Keratinocyte (primary cell): ENCODE measurements around the gene UGT1A10. TPM values are rescaled to one million over a fixed set of nuclear protein-coding genes. Genes with fewer than 3 reads are reported as not detected.

Source experiments
- DNase-seq: peaks from one replicate; pipeline ENCODE4 v3.0.0-alpha.2; 2011; ENCODE audit warnings: low read depth, missing footprints, low spot score
- FAIRE-seq: peaks from 2 replicates; lab custom pipeline; 2011; peaks lifted over from hg19 to GRCh38; lab: Jason Lieb, UNC
- H2AFZ ChIP-seq: 2 replicates; pipeline ENCODE4 v1.6.0; 2012; ENCODE audit warnings: low read length, control low read depth, inconsistent platforms; ENCODE audit not compliant: control insufficient read depth
- H3K27ac ChIP-seq: 2 replicates; pipeline ENCODE4 v1.5.1; 2011; ENCODE audit warnings: low read length; ENCODE audit not compliant: control insufficient read depth, insufficient read depth
- H3K27me3 ChIP-seq: 3 replicates; pipeline ENCODE4 v1.6.0; 2011; ENCODE audit warnings: low read length; ENCODE audit not compliant: control insufficient read depth, insufficient read depth; ENCODE audit errors: extremely low read depth
- H3K36me3 ChIP-seq, 2 experiments: 2 replicates in 1 of 2; 3 replicates in 1 of 2; pipeline ENCODE4 v1.5.1; 2011; ENCODE audit warnings: low read length in 2 of 2, mild to moderate bottlenecking in 1 of 2; ENCODE audit not compliant: control insufficient read depth in 2 of 2, insufficient read depth in 2 of 2; ENCODE audit errors: extremely low read depth in 1 of 2
- H3K4me1 ChIP-seq: 3 replicates; pipeline ENCODE4 v1.5.1; 2011; ENCODE audit warnings: low read length; ENCODE audit not compliant: control insufficient read depth, insufficient read depth; ENCODE audit errors: extremely low read depth
- H3K4me2 ChIP-seq: 3 replicates; pipeline ENCODE4 v1.6.0; 2011; ENCODE audit warnings: low read depth, low read length; ENCODE audit not compliant: control insufficient read depth, insufficient read depth; ENCODE audit errors: extremely low read depth
- H3K4me3 ChIP-seq, 3 experiments: fragments of 200-600 bp in 1 of 3; sonication (generic) in 1 of 3; 2 replicates in 2 of 3; 3 replicates in 1 of 3; pipeline ENCODE4 v1.5.1; 2011 to 2016; ENCODE audit warnings: low read length in 3 of 3, mild to moderate bottlenecking in 3 of 3, control low read depth in 2 of 3, inconsistent platforms in 1 of 3, low read depth in 1 of 3, mixed read lengths in 1 of 3, mixed run types in 1 of 3, moderate library complexity in 1 of 3; ENCODE audit not compliant: control insufficient read depth in 2 of 3, insufficient read depth in 2 of 3; ENCODE audit errors: extremely low read depth in 1 of 3
- H3K79me2 ChIP-seq: 2 replicates; pipeline ENCODE4 v1.6.0; 2012; ENCODE audit warnings: low read length; ENCODE audit not compliant: control insufficient read depth, insufficient read depth
- H3K9ac ChIP-seq: 3 replicates; pipeline ENCODE4 v1.6.0; 2011; ENCODE audit warnings: low read length; ENCODE audit not compliant: control insufficient read depth, insufficient read depth; ENCODE audit errors: extremely low read depth
- H3K9me1 ChIP-seq: 3 replicates; pipeline ENCODE4 v1.6.0; 2011; ENCODE audit warnings: low read length; ENCODE audit not compliant: control insufficient read depth, insufficient read depth; ENCODE audit errors: extremely low read depth
- H3K9me3 ChIP-seq: 2 replicates; pipeline ENCODE4 v1.5.1; 2012; ENCODE audit warnings: low read depth, low read length; ENCODE audit not compliant: control insufficient read depth
- H4K20me1 ChIP-seq: 3 replicates; pipeline ENCODE4 v1.6.0; 2011; ENCODE audit warnings: low read length; ENCODE audit not compliant: control insufficient read depth, insufficient read depth; ENCODE audit errors: extremely low read depth
- CTCF ChIP-seq, 3 experiments: IDR thresholded peaks in 1 of 3; conservative IDR thresholded peaks in 1 of 3; optimal IDR thresholded peaks in 1 of 3; 2 replicates in 2 of 3; 3 replicates in 1 of 3; pipeline versions ENCODE3 to v1.5.1; 2011; ENCODE audit warnings: low read length in 3 of 3, mild to moderate bottlenecking in 3 of 3, moderate library complexity in 2 of 3, control low read depth in 1 of 3, inconsistent platforms in 1 of 3; ENCODE audit not compliant: insufficient read depth in 2 of 3; ENCODE audit errors: extremely low read depth in 1 of 3
- EZH2 ChIP-seq: IDR thresholded peaks from one replicate; pipeline ENCODE4 v1.6.1; 2012; ENCODE audit warnings: inconsistent platforms, mild to moderate bottlenecking, low read length, moderate library complexity
- dilution Hi-C: fragments of 300-500 bp; cut with MboI; formaldehyde crosslinking; loops from one replicate; pipeline ENCODE4 v1.7.0; 2020; ENCODE audit warnings: low sequenced_read_pairs; ENCODE audit not compliant: extremely low pct_ligation_motif_present
- polyA plus RNA-seq, 5 experiments: library from polyadenylated mRNA; depleted of rRNA in 3 of 5; stranded (reverse) in 3 of 5; stranded (forward) in 1 of 5; unstranded in 1 of 5; fragments of >200 nt; gene quantifications; 1 replicate in 1 of 5; 2 replicates in 3 of 5; 3 replicates in 1 of 5; pipeline versions ENCODE4 v1.2.1 to v1.2.3, GENCODE V29; 2011 to 2012; ENCODE audit warnings: missing spikeins in 2 of 5, low read depth in 1 of 5, low replicate concordance in 1 of 5

The UGT1A10 gene
- polyA plus RNA-seq, 1 donor (not counting 4 experiments of a cell fraction or from before 2014, with no cell fraction given) = 2.0 TPM

GRCh38 chr2:233714121-233714520 lies 77.9 kb downstream of the UGT1A10 start:
- H3K4me3 ChIP-seq = no peak overlapping the region
- TF ChIP-seq CTCF (optimal IDR thresholded peaks at IDR 0.05 in 1 of 3, IDR thresholded peaks at IDR 0.05 in 1 of 3, conservative IDR thresholded peaks at IDR 0.05 in 1 of 3; ENCODE audit: extremely low read depth in 1 of 3, insufficient read depth in 2 of 3, low read length in 3 of 3) = no peak
- no peak for TF ChIP-seq EZH2
- FAIRE-seq (no peak), DNase-seq (no peak)
- H2AFZ ChIP-seq = no peak overlapping the region
- no peaks in the 10 kb centered on the region for H3K9me3 ChIP-seq
- no peak overlapping the region for H3K9ac ChIP-seq
- dilution Hi-C loops = no loop called here
- H3K9me1 ChIP-seq = no peaks in the 10 kb centered on the region
- H3K79me2 ChIP-seq = peaks cover 31% of the 10 kb centered on the region
- H4K20me1 ChIP-seq = no peaks in the 10 kb centered on the region
- peaks cover 7% of the 10 kb centered on the region for H3K4me1 ChIP-seq
- H3K27me3 ChIP-seq = no peaks in the 10 kb centered on the region
- peaks cover 3 to 13% of the 10 kb centered on the region in 2 experiments for H3K36me3 ChIP-seq
- H3K4me2 ChIP-seq = no peak overlapping the region
- no peak overlapping the region for H3K27ac ChIP-seq

GRCh38 chr2:233718552-233718951 lies 82.3 kb downstream of the UGT1A10 start, which contains the start of gene UGT1A4:
Gene UGT1A4, plus strand, starts transcription at chr2:233718736. Its CDS starts 85 bp downstream, at chr2:233718821.
- Histone ChIP-seq H3K27ac (no peak within 1 kb of the TSS), H3K79me2 (peaks cover 11% of the 10 kb centered on the region), H3K4me2 (no peak within 1 kb of the TSS), H3K9ac (no peak within 1 kb of the TSS), H4K20me1 (no peaks in the 10 kb centered on the region), H3K27me3 (no peaks in the 10 kb centered on the region), H3K4me3 (no peak within 1 kb of the TSS), H3K9me3 (no peaks in the 10 kb centered on the region), H3K9me1 (no peaks in the 10 kb centered on the region), H3K36me3 (no peaks in the 10 kb centered on the region), H3K4me1 (peaks cover 2% of the 10 kb centered on the region), H2AFZ (no peak within 1 kb of the TSS)
- DNase-seq (no peak), FAIRE-seq (no peak)
- no peak for TF ChIP-seq EZH2
- no peak for TF ChIP-seq CTCF (optimal IDR thresholded peaks at IDR 0.05 in 1 of 3, IDR thresholded peaks at IDR 0.05 in 1 of 3, conservative IDR thresholded peaks at IDR 0.05 in 1 of 3; ENCODE audit: extremely low read depth in 1 of 3, insufficient read depth in 2 of 3, low read length in 3 of 3)
- dilution Hi-C loops = no loop called here
